Measurements from ENCODE around the gene CLEC17A.
"Not testable (repeated sequence)": the region's sequence is repeated elsewhere in the genome, so short reads cannot be mapped to it uniquely, and the experiment has no call there.

Gene CLEC17A

GRCh38 chr19:14582894-14583340, at the start of gene CLEC17A:
Gene CLEC17A, plus strand, starts transcription at chr19:14583084. Its CDS starts 77 bp downstream, at chr19:14583161.
- no peak for DNase-seq (ENCODE audit: low spot score)

GRCh38 chr19:14533450-14533849, 49.4 kb upstream of the CLEC17A start:
- no peak for DNase-seq (ENCODE audit: low spot score)

DNA sequence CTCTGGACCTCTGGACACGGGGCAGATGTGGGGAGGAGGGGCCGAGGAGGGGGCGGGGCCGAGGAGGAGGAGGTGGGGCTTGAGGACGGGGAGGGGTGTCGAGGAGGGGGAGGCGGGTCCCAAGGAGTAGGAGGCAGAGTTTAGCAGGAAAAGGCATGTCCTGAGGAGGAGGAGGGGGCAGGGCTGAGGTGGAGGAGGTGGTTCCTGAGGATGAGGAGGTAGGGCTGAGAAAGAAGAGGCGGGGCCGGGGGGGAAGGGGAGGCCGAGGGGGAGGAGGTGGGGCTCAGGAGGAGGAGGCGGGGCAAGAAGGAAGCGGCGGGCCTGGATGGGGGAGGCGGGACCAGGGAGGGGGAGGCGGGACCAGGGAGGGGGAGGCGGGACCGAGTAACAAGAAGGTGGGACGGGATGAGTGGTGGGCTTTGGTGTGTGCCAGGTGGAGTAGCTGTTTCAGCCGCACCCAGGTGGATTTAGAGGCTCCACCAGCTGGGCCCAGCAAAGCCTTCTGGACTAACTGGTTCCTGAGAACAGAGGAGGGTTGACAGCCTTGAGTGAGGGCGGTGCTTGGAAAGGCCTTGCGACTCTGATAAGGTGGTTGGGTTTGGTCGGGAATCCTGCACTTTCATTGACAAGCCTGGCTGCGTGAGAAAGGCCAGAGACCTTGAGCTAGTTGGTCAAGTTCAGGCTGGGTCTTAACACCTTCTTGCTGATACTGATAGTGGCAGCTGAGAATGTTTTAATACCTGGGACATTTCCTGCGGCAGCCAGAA, 45.8 kb upstream of the CLEC17A start:
- DNase-seq (ENCODE audit: low spot score) = no peak

DNA sequence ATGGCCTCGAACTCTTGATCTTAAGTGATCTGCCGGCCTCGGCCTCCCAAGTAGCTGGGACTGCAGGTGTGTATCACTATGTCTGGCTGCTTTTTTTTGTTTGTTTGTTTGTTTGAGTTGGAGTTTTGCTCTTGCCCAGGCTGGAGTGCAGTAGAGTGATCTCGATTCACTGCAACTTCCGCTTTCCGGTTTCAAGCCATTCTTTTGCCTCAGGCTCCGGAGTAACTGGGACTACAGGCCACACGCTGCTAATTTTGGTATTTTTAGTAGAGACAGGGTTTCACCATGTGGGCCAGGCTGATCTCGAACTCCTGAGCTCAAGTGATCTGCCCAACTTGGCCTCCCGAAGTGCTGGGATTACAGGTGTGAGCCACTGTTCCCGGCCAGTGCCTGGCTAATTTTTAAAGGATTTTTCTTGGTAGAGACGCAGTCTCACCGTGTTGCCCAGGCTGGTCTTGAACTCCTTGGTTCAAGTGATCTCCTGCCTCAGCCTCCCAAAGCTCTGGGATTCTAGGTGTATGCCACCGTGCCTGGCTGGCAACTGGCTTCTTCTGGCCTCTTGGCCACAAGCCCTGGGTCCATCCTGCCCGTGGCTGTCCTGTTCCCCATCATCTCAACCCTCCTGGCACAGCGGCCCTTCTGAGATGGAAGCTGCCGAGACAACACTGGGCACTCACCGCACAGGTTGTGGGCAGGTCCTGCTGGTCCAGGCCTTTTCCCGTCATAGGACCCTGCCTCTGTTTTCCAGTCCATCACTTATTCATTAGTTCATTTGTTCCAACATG, 42.0 kb upstream of the CLEC17A start:
- DNase-seq (ENCODE audit: low spot score) = no peak

- DNase-seq (ENCODE audit: low spot score) = not testable (repeated sequence)
Observed at GRCh38 chr19:14541979-14542378, 40.9 kb upstream of the CLEC17A start.

DNA sequence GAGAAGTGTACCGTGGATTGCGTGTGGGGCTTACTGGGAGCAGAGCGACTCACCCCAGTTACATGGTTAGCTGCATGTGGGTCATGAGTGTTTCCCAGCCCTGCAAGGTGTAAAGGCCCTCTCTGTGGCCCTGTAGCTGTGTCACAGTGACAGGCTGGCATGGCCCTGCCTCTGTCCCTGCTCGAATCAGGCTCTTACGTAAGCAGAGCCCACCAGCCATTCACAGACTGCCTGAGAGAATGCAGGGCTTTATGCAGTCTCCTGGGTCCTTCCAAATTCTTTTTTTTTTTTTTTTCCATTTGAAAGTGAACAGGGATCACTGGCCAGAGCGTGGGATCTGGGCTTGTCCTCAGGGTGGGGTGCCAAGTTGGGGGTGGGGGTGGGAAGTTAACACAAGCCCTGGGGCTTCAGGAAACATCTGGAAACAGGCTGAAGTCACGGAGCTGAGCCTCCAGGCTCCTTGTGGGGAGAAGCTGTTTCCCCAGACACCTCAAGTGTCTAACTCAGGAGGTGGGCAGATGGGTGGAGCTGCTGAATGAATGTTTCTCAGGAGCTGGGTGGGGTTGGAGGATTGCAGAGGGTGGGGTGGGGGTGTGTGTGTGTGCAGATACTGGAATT, 40.1 kb upstream of the CLEC17A start:
- DNase-seq (ENCODE audit: low spot score) = no peak

DNA sequence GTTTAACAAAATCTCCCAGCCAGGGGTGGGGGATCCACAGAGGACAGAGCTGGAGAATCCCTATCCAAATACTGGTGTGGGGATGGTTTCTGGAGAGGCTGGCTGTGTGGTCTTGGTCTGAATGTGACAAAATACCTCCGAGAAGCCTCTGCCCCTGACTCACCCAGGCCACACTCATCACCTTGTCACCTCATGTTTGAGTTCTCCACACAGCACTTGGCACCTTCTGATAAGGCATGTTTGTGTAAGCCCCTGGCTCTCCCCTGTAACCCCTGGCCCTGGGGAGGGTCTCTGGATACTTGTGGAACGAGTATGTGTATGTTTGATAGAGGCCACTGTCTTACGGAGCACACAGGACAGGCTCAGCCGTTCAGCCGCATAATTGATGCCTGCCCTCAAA, 38.8 kb upstream of the CLEC17A start:
- no peak for DNase-seq (ENCODE audit: low spot score)

GRCh38 chr19:14544977-14545715, 37.7 kb upstream of the CLEC17A start:
- no peak for DNase-seq (ENCODE audit: low spot score)

DNA sequence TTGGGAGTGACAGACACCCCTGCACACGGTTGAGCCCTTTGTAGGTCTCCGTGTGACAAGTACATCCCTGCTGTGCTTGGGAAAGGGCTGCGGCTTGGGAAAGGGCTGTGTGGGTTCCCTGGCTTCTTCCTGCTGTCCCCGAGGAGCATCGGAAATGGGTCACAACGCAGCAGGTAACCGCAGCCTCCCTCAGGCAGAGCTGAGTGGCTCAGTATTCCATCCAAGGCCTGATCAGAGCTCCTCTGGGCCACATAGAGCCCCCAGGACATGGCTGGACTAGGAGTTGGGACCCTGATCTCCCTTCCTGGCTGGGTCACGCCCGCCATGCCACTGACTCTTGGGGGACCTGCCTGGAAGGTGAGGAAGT, 37.2 kb upstream of the CLEC17A start:
- DNase-seq (ENCODE audit: low spot score) = no peak

DNA sequence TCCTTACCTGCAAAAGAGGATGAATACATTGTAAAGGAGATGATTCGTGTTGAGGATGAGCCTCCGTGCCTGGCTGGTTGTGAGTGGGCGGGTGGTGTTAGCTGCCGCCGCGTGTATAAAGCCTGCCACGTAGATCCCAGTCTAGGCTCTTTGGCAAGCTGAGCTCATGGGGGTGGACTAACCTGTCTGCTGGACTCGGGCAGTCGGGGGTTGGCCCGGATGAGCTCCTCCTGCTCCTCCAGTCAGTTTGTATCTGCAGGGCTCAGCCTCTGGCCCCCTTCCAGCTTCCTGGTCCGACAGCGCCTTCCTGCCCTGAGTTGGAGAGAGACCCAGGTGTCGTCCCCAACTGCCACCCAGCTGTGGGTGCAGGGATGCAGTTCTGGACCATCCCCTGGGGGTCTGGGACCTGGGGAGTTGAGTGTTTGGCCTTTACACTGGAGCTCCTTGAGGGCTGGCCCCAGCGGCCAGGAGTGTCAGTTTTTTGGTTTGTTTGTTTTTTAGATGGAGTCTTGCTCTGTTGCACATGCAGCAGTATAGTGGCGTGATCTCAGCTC, 32.6 kb upstream of the CLEC17A start:
- no peak for DNase-seq (ENCODE audit: low spot score)

DNA sequence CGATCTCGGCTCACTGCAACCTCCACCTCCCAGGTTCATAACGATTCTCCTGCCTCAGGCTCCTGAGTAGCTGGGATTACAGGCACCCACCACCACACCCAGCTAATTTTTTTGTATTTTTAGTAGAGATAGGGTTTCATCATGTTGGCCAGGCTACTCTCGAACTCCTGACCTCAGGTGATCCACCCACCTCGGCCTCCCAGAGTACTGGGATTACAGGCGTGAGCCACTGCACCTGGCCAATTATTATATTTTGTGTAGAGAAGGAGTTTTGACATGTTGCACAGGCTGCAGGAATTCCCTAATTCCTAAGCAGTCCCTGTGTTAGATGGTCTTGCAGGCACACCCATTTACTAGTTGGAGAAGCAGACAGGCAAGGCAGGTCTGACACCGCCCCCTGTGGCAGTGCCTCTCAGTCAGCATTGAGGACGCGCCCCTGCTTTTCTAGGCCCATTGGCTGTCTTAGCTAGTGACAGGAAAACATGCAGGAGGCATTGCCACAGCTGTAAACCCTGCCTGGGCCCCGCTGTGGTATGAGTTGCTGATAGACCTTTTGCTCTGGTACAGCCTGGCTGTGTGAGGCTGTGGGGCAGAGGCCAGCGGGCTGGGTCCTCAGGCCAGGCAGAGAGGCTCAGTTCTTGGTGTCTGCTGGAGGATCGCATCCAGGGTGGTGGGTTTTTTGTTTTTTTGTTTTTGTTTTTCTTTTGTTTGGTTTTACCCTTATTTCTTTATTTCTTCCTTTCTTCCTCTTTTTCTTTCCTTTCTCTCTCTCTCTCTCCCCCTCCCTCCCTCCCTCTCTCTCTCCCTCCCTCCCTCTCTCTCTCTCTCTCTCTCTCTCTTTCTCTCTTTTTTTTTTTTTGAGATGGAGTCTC, 31.5 kb upstream of the CLEC17A start:
- DNase-seq (ENCODE audit: low spot score) = peak; percentile 86

DNA sequence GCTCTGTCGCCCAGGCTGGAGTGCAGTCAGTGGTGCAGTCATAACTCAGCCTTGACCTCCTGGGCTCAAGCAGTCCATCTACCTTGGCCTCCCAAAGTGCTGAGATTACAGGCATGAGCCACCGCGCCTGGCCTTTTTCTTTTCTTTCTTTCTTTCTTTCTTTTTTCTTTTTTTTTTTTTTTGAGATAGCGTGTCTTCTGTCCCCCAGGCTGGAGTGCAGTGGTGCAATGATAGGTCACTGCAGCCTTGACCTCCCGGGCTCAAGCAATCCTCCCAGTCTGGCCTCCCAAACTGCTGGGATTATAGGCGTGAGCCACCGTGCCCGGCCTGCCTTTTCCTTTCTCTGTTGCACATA, 30.9 kb upstream of the CLEC17A start:
- DNase-seq (ENCODE audit: low spot score) = not testable (repeated sequence)

- no peak for DNase-seq (ENCODE audit: low spot score)
Observed at GRCh38 chr19:14553042-14553938, 29.6 kb upstream of the CLEC17A start.

GRCh38 chr19:14553939-14554243, 29.0 kb upstream of the CLEC17A start:
- no peak for DNase-seq (ENCODE audit: low spot score)

DNA sequence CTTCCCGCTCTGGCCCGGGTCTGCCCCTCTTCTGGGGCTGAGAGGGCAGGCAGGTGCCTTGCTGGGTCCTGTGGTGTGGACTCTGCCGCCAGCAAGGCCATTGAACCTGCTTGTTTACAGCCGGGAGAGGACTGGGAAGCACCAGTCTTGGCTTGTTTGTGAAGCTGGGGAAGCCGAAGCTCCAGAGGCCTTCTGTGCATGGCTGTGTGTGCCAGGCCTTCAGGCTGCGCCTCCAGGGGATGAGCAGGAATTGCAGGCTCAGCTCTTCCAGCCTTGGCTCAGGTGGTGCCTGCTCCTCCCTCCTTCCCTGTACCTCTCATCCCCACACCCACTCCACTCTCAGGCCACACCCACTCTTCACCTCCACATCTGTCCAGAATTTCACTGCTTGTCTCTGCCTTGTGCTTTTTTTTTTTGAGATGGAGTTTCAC, 28.5 kb upstream of the CLEC17A start:
- DNase-seq (ENCODE audit: low spot score) = peak; percentile 53

DNA sequence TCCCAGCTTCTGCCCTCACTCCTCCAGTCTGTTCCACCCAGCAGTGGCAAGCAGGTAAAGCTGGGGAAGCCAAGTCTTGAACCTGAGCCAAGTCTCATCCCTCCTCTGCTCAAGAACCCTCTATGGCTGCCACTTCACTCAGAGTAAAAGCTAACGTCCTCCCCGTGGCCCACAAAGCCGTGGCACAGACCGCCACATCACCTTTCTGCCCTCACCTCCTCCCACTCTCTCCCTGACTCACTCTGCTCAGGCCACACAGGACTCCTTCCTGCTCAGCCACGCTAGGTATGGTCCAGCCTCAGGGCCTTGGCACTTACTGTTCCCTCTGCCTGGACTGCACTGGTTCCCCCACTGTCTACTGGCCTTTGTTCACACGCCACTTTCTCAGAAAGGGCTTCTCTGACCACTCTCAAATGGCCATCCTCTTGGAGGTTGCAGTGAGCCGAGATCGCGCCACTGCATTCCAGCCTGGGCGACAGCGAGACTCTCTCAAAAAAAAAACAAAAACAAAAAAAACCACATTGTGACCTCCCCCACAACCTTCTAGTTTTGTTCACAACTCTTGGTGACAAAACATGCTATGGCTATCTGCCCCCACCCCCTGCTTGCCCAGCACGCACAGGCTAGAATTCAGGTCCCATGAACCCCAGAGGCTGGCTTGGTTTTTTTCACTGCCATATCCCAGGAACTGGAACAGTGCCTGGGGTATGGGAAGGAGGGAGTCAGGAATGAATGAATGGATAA, 26.8 kb upstream of the CLEC17A start:
- DNase-seq (ENCODE audit: low spot score) = no peak

DNA sequence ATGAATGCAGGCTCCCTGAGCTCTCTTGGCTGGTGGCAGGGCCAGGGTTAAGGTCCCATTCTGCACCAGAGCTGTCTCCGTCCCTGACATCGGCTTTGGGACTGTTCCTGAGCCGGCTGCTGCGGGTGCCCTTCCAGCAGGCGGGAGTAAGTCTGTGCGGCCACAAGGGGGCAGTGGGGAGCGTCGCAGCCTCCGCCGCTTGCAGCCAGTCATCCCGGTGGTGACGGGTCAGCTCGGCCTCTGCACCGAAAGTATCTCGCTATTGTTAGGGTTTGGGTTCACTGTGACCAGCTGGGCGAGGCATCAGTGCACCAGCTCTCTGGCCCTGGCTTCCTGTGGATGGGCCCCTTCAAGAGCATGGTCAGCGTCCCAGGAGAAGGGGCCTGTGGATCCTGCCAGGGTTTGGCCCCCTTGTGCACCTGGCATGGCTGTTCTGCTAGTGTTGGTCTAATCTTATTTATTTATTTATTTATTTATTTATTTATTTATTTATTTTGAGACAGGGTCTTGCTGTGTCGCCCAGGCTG, 26.2 kb upstream of the CLEC17A start:
- DNase-seq (ENCODE audit: low spot score) = peak; percentile 95

DNA sequence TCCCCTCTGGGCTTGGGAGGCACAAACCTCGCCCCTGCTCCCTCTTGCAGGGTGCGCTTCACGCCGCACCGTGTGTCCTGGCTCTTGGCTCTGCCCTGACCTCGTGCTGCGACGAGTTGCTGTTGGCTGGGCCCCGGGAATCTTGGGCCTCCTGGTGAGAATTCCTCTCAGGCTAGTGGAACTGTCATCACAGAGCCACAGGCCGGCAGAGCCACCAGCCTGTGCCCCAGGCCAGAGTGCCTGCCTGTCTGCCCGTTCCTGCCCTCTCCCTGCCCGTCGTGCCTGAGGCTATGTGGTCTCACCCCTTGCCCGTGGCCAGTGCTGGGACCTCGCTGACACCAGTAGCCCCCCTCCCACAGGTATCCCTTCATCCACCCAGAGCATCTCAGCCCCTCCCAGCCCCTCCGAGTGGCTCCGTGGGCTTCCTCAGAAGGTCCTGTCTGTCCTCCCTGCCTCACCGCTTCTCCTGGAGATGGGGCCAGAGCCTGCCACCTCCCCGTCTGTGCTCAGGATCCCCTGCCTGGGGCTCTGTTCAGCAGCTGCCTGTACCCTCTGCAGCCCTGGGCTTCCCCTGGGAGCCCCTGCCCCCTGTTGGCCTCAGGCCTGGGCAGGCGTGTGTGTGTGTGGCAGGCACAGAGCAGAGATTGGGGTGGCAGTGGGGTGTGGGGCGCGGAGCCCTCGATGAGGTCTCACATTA, 24.4 kb upstream of the CLEC17A start:
- no peak for DNase-seq (ENCODE audit: low spot score)

All from HuH-7.5 (cell line).